ENCODE results near the gene KIAA1217.
"Not testable (repeated sequence)": the region's sequence is repeated elsewhere in the genome, so short reads cannot be mapped to it uniquely, and the experiment has no call there.

Gene KIAA1217

DNA sequence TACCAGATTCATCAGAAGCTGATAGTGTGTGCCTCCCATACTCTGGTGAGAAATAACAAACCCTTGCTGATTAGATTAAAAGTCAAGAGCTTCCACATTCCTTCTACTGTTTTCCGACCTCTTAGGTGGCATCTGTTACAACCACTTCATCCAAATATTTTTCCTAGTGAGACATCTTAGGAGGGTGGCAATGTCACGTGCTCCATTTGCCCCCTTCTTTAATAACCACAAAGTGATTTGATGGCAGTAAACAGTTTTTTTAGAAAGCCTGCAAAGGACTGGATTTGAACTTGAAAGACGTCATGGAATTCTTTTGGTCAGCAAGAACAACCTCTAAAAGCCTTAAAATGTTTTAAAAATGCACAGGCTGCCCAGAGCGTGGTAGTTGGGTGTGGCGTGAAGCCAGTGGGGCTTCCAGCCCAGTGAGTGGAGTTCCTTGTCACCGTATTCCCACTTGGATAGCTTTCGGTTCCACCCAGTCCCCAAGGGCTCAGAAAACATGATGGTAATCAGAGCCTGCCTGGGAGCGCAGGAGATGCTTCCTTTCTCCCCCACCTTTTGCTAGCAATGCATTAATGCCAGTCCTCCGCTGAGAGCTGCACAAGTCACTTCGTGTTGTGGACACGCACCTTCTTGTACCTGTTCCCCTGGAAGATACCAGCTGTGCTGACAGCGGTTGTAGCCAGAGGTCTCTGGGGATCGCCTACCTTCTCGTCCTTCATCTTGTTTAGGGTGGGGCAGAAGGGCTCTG is 256.4 kb downstream of the KIAA1217 start:
- Histone ChIP-seq H2AFZ (ENCODE audit: low read depth, low read length) (no peak overlapping the region), H3K36me3 (ENCODE audit: insufficient read depth, low read length) (no peaks in the 10 kb centered on the region), H3K4me1 (ENCODE audit: insufficient read depth, low read length) (no peaks in the 10 kb centered on the region), H3K27me3 (ENCODE audit: insufficient read depth, low read length) (no peaks in the 10 kb centered on the region), H3K9me3 (ENCODE audit: low read length) (no peaks in the 10 kb centered on the region), H3K4me3 (ENCODE audit: low read length) (no peak overlapping the region)

DNA sequence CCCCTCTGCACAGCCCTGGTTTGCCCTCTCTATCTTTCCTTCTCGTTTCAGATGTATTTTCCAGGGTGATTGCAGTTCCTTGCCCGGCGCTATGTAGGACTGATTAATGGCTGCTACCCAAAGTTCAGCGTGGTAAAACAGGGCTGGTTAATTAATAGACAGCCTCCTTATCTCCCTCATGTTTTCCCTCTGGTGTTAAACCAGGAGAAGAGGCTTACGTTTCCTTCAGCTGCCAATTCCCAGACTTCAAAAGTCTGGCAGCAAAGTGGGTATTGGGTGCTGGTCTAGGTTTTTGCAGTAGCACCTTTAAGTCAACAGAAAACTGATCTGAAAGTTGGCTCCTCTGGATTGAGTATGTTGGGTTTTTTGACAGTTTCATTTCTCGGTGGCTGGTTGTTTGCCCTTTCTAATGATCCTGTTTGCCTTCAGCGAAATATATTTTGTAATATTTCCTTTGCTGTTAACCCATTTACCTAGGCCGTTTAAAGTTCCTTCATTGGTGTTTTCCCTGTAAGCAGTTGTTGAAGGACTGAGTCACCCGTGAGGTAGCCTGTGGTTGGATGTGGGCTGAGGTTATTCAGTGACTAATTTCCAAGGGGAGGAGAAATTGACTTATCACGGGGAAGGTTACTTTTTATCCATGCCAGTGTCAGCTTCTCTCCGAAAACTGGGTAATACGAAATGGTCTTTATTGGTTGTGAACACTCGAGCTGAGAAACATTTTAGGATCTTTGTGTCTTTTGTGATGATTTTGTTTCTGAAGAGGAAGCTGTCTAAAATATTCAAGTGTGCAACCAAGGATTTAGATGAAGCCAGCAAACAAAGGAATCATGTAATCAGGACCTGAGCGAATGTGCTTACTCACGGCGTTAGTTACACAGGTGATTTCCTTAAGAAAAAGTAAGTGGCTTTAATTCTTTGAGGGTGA is 257.2 kb downstream of the KIAA1217 start:
- no peaks in the 10 kb centered on the region for H3K9me3 ChIP-seq (ENCODE audit: low read length)
- no peak overlapping the region for H3K4me3 ChIP-seq (ENCODE audit: low read length)
- H2AFZ ChIP-seq (ENCODE audit: low read depth, low read length) = no peak overlapping the region
- H3K36me3 ChIP-seq (ENCODE audit: insufficient read depth, low read length) = no peaks in the 10 kb centered on the region
- no peaks in the 10 kb centered on the region for H3K27me3 ChIP-seq (ENCODE audit: insufficient read depth, low read length)
- no peaks in the 10 kb centered on the region for H3K4me1 ChIP-seq (ENCODE audit: insufficient read depth, low read length)

DNA sequence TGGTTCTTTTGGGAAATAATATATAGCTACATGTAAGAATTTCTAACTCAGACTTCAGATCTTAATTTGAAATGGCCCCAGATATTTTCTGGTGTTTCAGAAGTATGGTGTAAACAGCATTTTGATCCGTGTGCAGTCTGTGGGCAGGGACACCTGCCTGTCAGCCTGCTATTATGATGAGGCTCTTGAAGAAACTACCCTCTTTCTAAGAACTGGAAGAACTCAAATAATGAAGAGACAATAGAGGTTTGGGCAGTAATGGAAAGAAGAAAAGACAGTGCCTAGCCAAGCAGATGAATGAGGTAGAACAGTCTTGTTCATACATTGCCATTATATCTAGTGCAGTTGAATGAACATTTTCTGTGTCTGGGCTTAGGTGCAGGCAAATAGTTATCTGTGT is 258.2 kb downstream of the KIAA1217 start:
- Histone ChIP-seq H3K4me1 (ENCODE audit: insufficient read depth, low read length) (no peaks in the 10 kb centered on the region), H3K36me3 (ENCODE audit: insufficient read depth, low read length) (no peaks in the 10 kb centered on the region), H3K4me3 (ENCODE audit: low read length) (no peak overlapping the region), H3K27me3 (ENCODE audit: insufficient read depth, low read length) (no peaks in the 10 kb centered on the region), H2AFZ (ENCODE audit: low read depth, low read length) (no peak overlapping the region), H3K9me3 (ENCODE audit: low read length) (no peaks in the 10 kb centered on the region)

DNA sequence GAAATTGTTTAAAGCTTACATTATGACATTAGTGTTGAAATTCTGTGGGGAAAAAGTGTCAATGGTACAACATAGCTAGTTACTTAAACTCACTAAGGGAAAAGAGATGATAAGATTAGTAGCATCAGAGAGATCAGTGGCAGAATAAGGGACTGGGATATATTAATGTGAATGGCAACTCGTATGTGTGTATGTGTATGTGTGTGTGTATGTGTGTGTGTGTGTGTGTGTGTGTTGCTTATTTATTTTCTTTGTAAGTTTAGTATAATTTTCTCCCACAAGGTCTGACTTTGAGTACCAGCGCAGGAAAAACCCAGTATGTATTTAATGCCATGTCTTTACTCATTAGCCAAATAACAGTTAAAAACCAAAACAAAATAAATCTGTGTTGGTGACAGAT is 258.7 kb downstream of the KIAA1217 start:
- no peaks in the 10 kb centered on the region for H3K9me3 ChIP-seq (ENCODE audit: low read length)
- H3K27me3 ChIP-seq (ENCODE audit: insufficient read depth, low read length) = no peaks in the 10 kb centered on the region
- H3K4me1 ChIP-seq (ENCODE audit: insufficient read depth, low read length) = no peaks in the 10 kb centered on the region
- no peaks in the 10 kb centered on the region for H3K36me3 ChIP-seq (ENCODE audit: insufficient read depth, low read length)
- H3K4me3 ChIP-seq (ENCODE audit: low read length) = no peak overlapping the region
- no peak overlapping the region for H2AFZ ChIP-seq (ENCODE audit: low read depth, low read length)

DNA sequence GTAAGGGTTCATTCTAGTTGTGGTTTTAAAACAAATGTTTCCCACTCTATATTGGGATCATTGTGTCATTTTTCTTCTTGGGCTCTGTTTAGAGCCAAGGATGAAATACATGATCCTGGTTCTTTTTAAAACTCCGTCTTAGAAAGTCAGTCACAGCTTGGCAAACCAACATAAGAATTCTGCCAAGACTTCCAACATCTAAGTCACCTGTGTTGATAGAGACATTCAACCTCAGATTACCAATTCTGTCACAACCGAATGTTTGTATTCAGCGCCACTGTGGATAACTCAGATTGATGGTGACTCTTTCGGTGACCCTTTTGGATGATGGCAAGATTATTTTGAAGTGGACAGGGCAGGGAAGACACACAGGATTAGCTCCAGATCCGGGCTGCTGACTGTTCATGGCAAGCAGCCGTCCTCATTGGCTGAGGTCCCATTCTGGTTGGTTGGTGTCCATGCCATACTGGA is 259.4 kb downstream of the KIAA1217 start:
- no peaks in the 10 kb centered on the region for H3K27me3 ChIP-seq (ENCODE audit: insufficient read depth, low read length)
- no peaks in the 10 kb centered on the region for H3K9me3 ChIP-seq (ENCODE audit: low read length)
- no peak overlapping the region for H3K4me3 ChIP-seq (ENCODE audit: low read length)
- no peak overlapping the region for H2AFZ ChIP-seq (ENCODE audit: low read depth, low read length)
- H3K4me1 ChIP-seq (ENCODE audit: insufficient read depth, low read length) = no peaks in the 10 kb centered on the region
- no peaks in the 10 kb centered on the region for H3K36me3 ChIP-seq (ENCODE audit: insufficient read depth, low read length)

DNA sequence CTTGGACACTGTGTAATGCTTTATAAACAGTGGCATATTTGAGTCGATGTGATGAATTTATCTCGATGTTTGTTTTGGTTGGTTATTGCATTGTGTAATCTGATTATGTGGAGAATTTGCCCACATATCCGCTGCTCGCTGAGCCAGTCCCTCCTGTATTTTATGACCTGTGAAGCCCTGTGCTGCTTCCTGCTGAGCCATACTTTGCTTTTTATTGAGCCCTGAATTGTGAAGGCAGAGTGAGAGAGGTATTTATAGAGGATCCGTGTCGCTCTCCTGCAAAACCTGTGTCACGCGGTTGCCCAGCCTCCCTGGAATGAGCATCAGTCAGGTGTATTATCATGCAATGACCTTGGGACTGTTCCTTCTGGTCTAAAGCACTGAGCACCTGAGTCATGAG is 261.1 kb downstream of the KIAA1217 start:
- H3K4me1 ChIP-seq (ENCODE audit: insufficient read depth, low read length) = no peaks in the 10 kb centered on the region
- no peaks in the 10 kb centered on the region for H3K9me3 ChIP-seq (ENCODE audit: low read length)
- H3K36me3 ChIP-seq (ENCODE audit: insufficient read depth, low read length) = no peaks in the 10 kb centered on the region
- no peaks in the 10 kb centered on the region for H3K27me3 ChIP-seq (ENCODE audit: insufficient read depth, low read length)
- H2AFZ ChIP-seq (ENCODE audit: low read depth, low read length) = no peak overlapping the region
- H3K4me3 ChIP-seq (ENCODE audit: low read length) = no peak overlapping the region

DNA sequence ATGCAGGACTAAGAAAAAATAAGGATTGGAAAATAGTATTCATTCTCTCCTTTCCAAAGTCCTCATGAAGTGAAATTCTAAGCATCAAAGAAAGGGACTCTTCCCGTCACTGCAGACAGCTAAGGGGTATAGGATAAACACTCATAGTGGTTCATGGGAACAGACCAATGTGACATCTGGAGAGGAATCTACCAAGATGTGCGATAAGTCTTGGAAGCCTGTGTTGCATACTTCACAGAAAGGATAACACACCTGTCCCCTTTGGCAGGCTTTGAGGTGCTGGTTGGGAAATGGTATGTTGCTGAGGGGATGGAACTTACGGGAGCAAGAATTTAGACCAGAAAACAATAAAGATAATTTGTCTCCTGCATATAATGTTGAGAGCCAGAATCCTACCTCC is 266.7 kb downstream of the KIAA1217 start:
- Histone ChIP-seq H3K9me3 (ENCODE audit: low read length) (no peaks in the 10 kb centered on the region), H2AFZ (ENCODE audit: low read depth, low read length) (no peak overlapping the region), H3K4me3 (ENCODE audit: low read length) (no peak overlapping the region), H3K36me3 (ENCODE audit: insufficient read depth, low read length) (no peaks in the 10 kb centered on the region), H3K27me3 (ENCODE audit: insufficient read depth, low read length) (no peaks in the 10 kb centered on the region), H3K4me1 (ENCODE audit: insufficient read depth, low read length) (no peaks in the 10 kb centered on the region)

DNA sequence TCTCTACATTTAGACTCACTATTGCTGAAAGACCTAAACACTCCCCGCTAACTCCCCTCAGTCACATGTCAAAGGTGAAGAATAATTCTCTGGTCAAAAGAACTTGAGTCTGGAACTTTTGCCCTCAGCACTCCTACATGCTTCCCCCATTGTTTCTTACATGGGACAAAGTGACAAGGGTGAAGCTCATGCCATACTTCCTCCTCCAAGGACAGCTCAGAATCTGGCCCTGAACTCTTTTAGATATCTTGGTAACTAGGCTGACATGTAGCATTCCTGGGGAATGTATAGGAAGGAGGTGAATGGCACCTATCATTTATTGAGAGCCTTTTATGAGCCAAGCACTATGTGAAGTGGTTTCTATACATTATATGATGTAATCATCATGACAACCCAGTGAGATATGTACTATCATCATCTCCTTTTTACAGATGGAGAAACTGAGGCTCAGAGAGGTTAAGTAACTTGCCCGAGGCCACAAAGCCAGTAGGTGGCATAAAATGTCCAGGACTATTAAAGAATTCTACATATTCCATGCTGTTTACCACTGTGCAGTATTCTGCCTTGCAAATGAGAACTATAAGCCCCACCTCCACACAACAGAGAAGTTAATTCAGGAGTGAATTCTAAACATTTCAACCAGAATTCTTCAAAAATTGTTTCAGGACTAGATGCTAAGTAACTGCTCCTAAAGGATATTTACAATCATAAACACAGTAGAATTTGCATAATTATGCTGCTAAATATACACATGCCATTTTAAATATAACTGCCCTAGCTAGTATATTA is 268.2 kb downstream of the KIAA1217 start:
- H3K27me3 ChIP-seq (ENCODE audit: insufficient read depth, low read length) = no peaks in the 10 kb centered on the region
- H3K36me3 ChIP-seq (ENCODE audit: insufficient read depth, low read length) = no peaks in the 10 kb centered on the region
- H2AFZ ChIP-seq (ENCODE audit: low read depth, low read length) = no peak overlapping the region
- no peaks in the 10 kb centered on the region for H3K4me1 ChIP-seq (ENCODE audit: insufficient read depth, low read length)
- no peak overlapping the region for H3K4me3 ChIP-seq (ENCODE audit: low read length)
- no peaks in the 10 kb centered on the region for H3K9me3 ChIP-seq (ENCODE audit: low read length)

DNA sequence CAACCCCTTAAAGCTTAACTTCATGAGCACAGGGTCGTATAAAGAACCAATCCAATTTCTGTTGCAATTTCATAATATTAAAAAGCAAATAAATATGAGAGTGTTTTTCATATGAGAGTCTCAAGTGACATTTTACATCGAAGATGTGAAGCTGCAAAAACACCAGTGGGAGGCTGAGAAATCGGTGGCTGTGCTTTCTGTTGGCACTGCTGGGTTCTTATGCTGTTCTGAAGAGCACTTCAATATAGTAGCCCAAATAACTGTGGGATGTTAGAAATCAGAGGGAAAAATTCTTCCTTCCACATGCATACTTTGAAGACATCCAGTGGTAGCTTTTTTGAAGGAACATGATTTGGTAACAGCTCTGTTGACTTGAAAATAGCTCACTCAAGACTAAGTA is 269.0 kb downstream of the KIAA1217 start:
- Histone ChIP-seq H3K36me3 (ENCODE audit: insufficient read depth, low read length) (no peaks in the 10 kb centered on the region), H2AFZ (ENCODE audit: low read depth, low read length) (no peak overlapping the region), H3K27me3 (ENCODE audit: insufficient read depth, low read length) (no peaks in the 10 kb centered on the region), H3K4me1 (ENCODE audit: insufficient read depth, low read length) (no peaks in the 10 kb centered on the region), H3K9me3 (ENCODE audit: low read length) (no peaks in the 10 kb centered on the region), H3K4me3 (ENCODE audit: low read length) (no peak overlapping the region)

DNA sequence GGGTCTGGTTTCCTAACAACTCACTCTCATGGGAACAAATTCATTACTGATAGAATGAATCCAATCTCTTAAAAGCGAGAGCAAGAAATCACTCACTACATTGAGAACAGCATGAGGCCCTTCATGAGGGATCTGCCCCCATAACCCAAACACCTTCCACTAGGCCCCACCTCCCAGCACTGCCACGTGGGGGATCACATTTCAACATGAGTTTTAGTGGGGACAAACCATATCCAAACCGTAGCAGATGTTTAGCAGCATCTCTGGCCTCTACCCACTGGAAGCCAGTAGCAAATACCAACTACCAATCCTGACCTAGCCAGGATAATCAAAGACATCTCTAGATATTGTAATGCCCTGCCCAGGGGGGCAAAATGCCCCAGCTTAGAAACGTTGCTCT is 270.9 kb downstream of the KIAA1217 start:
- Histone ChIP-seq H3K4me1 (ENCODE audit: insufficient read depth, low read length) (no peaks in the 10 kb centered on the region), H3K27me3 (ENCODE audit: insufficient read depth, low read length) (no peaks in the 10 kb centered on the region), H3K36me3 (ENCODE audit: insufficient read depth, low read length) (no peaks in the 10 kb centered on the region), H3K4me3 (ENCODE audit: low read length) (no peak overlapping the region), H2AFZ (ENCODE audit: low read depth, low read length) (no peak overlapping the region), H3K9me3 (ENCODE audit: low read length) (no peaks in the 10 kb centered on the region)

DNA sequence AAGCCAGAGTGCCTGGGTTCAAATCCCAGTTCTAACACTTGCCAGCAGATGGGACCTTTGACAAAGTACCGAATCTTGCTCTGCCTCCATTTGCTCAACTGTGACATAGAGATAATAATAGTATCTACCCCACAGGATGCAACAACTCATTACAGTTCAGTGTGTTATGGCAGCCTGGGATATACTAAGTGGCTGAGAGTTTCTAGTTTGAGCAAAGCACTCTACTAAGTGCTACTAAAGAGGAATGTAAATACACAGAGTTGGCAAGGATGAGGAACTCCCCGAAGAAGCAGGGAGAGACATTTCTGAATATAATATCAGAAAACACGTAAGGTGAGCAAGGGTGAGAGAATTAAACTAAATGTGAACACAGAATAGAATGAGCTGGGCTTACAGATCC is 271.5 kb downstream of the KIAA1217 start:
- Histone ChIP-seq H2AFZ (ENCODE audit: low read depth, low read length) (no peak overlapping the region), H3K4me1 (ENCODE audit: insufficient read depth, low read length) (no peaks in the 10 kb centered on the region), H3K9me3 (ENCODE audit: low read length) (no peaks in the 10 kb centered on the region), H3K27me3 (ENCODE audit: insufficient read depth, low read length) (no peaks in the 10 kb centered on the region), H3K4me3 (ENCODE audit: low read length) (no peak overlapping the region), H3K36me3 (ENCODE audit: insufficient read depth, low read length) (no peaks in the 10 kb centered on the region)

DNA sequence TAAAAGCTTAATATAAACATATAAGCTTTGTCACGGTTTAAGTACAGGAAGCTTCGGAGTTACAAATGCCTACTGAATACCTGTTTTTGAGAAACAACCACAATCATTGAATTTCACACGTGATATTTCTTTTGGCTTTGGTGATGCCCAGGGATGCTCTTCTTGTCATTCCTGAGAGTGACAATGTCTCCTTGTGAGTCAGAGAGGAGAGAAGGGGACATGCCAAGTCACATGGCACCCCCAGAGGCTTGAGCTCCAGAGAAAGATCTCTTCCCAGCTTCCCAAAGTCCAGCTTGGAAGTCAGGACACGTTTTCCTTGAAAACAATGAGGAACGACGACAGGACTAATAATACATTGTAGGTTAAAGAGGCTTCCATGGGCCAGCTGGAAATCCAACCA is 272.3 kb downstream of the KIAA1217 start:
- H3K4me3 ChIP-seq (ENCODE audit: low read length) = no peak overlapping the region
- no peaks in the 10 kb centered on the region for H3K27me3 ChIP-seq (ENCODE audit: insufficient read depth, low read length)
- no peaks in the 10 kb centered on the region for H3K9me3 ChIP-seq (ENCODE audit: low read length)
- H3K36me3 ChIP-seq (ENCODE audit: insufficient read depth, low read length) = no peaks in the 10 kb centered on the region
- no peak overlapping the region for H2AFZ ChIP-seq (ENCODE audit: low read depth, low read length)
- no peaks in the 10 kb centered on the region for H3K4me1 ChIP-seq (ENCODE audit: insufficient read depth, low read length)

DNA sequence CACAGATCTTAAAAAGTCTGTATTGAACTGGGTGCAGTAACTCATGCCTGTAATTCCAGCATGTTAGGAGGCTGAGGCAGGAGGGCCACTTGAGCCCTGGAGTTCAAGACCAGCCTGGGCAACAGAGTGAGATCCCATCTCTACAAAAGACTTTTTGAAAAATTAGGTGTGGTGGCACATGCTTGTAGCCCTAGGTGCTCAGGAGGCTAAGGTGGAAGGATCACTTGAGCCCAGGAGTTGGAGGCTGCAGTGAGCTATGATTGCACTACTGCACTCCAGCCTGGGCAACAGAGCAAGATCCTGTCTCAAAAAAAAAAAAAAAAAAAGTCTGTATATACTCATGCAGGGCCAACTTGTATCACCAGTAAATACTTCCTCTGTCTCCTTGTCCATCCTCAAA is 273.8 kb downstream of the KIAA1217 start:
- H3K27me3 ChIP-seq (ENCODE audit: insufficient read depth, low read length); H2AFZ ChIP-seq (ENCODE audit: low read depth, low read length); H3K4me3 ChIP-seq (ENCODE audit: low read length); H3K36me3 ChIP-seq (ENCODE audit: insufficient read depth, low read length); H3K9me3 ChIP-seq (ENCODE audit: low read length); H3K4me1 ChIP-seq (ENCODE audit: insufficient read depth, low read length): not testable (repeated sequence)
